DOHH2 (cell line): Measurements from ENCODE around the gene HMCN2.

Experiments used
- CTCF ChIP-seq: fragments of 200-600 bp; sonication (generic); IDR thresholded peaks from one replicate; pipeline ENCODE4 v1.5.1; 2014; ENCODE audit warnings: antibody characterized with exemption, mild to moderate bottlenecking, low read depth, low read length; ENCODE audit not compliant: poor library complexity, severe bottlenecking
- EZH2phosphoT487 ChIP-seq: fragments of 200-600 bp; sonication (generic); IDR thresholded peaks from 2 replicates; pipeline ENCODE4 v1.6.1; 2017; ENCODE audit warnings: borderline replicate concordance, mild to moderate bottlenecking, antibody characterized with exemption, low read length, moderate library complexity, mixed read lengths

DNA sequence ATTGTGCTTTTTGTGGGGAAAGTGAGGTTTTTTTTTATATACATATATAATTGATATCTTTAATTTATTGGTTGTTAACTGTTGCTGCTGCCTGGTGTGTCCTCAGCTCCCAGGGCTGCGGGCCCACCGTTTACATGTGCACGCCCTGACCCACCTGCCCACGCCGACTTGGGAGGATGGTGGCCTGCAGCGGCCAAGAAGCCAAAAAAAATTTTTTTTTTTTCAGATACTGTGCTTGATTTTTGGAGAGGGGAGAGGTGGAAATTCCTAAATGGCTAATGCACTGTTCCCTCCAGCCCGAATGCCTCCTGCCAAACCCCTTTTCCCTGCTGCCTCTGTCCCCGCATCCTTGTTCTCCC, 32.0 kb upstream of the HMCN2 start:
- TF ChIP-seq CTCF (no peak), EZH2phosphoT487 (no peak)
